Trophoblast cell (in vitro differentiated cells and primary cell): ENCODE measurements around the gene ADK.

Source experiments
- DNase-seq, 2 donors: peaks; one replicate each; pipeline ENCODE4 v3.0.0-alpha.2; 2016
- H2AFZ ChIP-seq: 2 replicates; pipeline ENCODE4 v1.6.1; 2013; ENCODE audit warnings: low read length, moderate library complexity, mild to moderate bottlenecking; ENCODE audit not compliant: insufficient read depth, poor library complexity
- H2AK5ac ChIP-seq: 2 replicates; pipeline ENCODE4 v1.6.1; 2013; ENCODE audit warnings: mild to moderate bottlenecking, low read length
- H2BK120ac ChIP-seq: 2 replicates; pipeline ENCODE4 v1.6.1; 2013; ENCODE audit warnings: low read length, mild to moderate bottlenecking, moderate library complexity; ENCODE audit not compliant: insufficient read depth, poor library complexity
- H2BK12ac ChIP-seq: 2 replicates; pipeline ENCODE4 v1.6.1; 2013; ENCODE audit warnings: mild to moderate bottlenecking, low read length, moderate library complexity
- H2BK5ac ChIP-seq: 2 replicates; pipeline ENCODE4 v1.6.1; 2013; ENCODE audit warnings: low read length, low read depth, moderate library complexity, mild to moderate bottlenecking; ENCODE audit not compliant: poor library complexity
- H3K14ac ChIP-seq: 2 replicates; pipeline ENCODE4 v1.6.1; 2013; ENCODE audit warnings: mild to moderate bottlenecking, low read length
- H3K18ac ChIP-seq: 2 replicates; pipeline ENCODE4 v1.6.1; 2013; ENCODE audit warnings: mild to moderate bottlenecking, low read length
- H3K23ac ChIP-seq: 2 replicates; pipeline ENCODE4 v1.6.1; 2013; ENCODE audit warnings: low read length
- H3K27ac ChIP-seq: 2 replicates; pipeline ENCODE4 v1.5.1; 2013; ENCODE audit warnings: low read depth, mild to moderate bottlenecking, inconsistent platforms, low read length, moderate library complexity
- H3K27me3 ChIP-seq: 2 replicates; pipeline ENCODE4 v1.6.1; 2013; ENCODE audit warnings: inconsistent platforms, mild to moderate bottlenecking, low read length, moderate library complexity; ENCODE audit not compliant: insufficient read depth
- H3K36me3 ChIP-seq, 2 experiments: 1 replicate in 1 of 2; 2 replicates in 1 of 2; pipeline ENCODE4 v1.6.1; 2013; ENCODE audit warnings: low read length in 2 of 2, mild to moderate bottlenecking in 2 of 2, moderate library complexity in 1 of 2; ENCODE audit not compliant: insufficient read depth in 2 of 2, control insufficient read depth in 1 of 2
- H3K4ac ChIP-seq: 2 replicates; pipeline ENCODE4 v1.6.1; 2013; ENCODE audit warnings: low read depth, mild to moderate bottlenecking, low read length, moderate library complexity
- H3K4me1 ChIP-seq, 2 experiments: 1 replicate in 1 of 2; 2 replicates in 1 of 2; pipeline ENCODE4 v1.6.1; 2013; ENCODE audit warnings: low read length in 2 of 2, mild to moderate bottlenecking in 2 of 2, moderate library complexity in 1 of 2; ENCODE audit not compliant: insufficient read depth in 2 of 2, control insufficient read depth in 1 of 2
- H3K4me2 ChIP-seq: 2 replicates; pipeline ENCODE4 v1.6.1; 2013; ENCODE audit warnings: inconsistent platforms, mild to moderate bottlenecking, low read length, moderate library complexity
- H3K4me3 ChIP-seq: 2 replicates; pipeline ENCODE4 v1.5.1; 2013; ENCODE audit warnings: mild to moderate bottlenecking, low read depth, low read length, inconsistent platforms
- H3K79me1 ChIP-seq: one replicate; pipeline ENCODE4 v1.6.1; 2013; ENCODE audit warnings: low read length
- H3K79me2 ChIP-seq: 2 replicates; pipeline ENCODE4 v1.6.1; 2013; ENCODE audit warnings: low read length, mild to moderate bottlenecking; ENCODE audit not compliant: control insufficient read depth, insufficient read depth, poor library complexity
- H3K9ac ChIP-seq: 2 replicates; pipeline ENCODE4 v1.6.1; 2013; ENCODE audit warnings: mild to moderate bottlenecking, low read length
- H3K9me3 ChIP-seq: 2 replicates; pipeline ENCODE4 v1.6.1; 2013; ENCODE audit warnings: low read depth, mild to moderate bottlenecking, control low read depth, inconsistent platforms, low read length; ENCODE audit not compliant: insufficient read depth
- H4K12ac ChIP-seq: 2 replicates; pipeline ENCODE4 v1.6.1; 2013; ENCODE audit warnings: low read depth, mild to moderate bottlenecking, low read length, moderate library complexity
- H4K8ac ChIP-seq: 2 replicates; pipeline ENCODE4 v1.6.1; 2013; ENCODE audit warnings: low read depth, mild to moderate bottlenecking, low read length, moderate library complexity
- H4K91ac ChIP-seq: one replicate; pipeline ENCODE4 v1.6.1; 2013; ENCODE audit warnings: low read depth, mild to moderate bottlenecking, low read length, moderate library complexity
- WGBS: extraction: QIAGEN DNeasy Blood & Tissue Kit; methylation state at CpG from one replicate; pipeline ENCODE4 v1.1.7; 2013; ENCODE audit warnings: missing lambda C conversion rate; ENCODE audit not compliant: insufficient read length, insufficient coverage; ENCODE audit errors: extremely low coverage; 5-methylcytosine and 5-hydroxymethylcytosine counted together

Gene ADK

GRCh38 chr10:74706966-74707365 lies 555.9 kb downstream of the ADK start:
- no peak for DNase-seq
- Histone ChIP-seq H2BK12ac (no peak overlapping the region), H3K18ac (no peak overlapping the region), H2AK5ac (no peak overlapping the region), H3K79me2 (no peaks in the 10 kb centered on the region), H3K4me3 (no peak overlapping the region), H2BK5ac (no peak overlapping the region), H3K36me3 (peaks cover 0 to 5% of the 10 kb centered on the region in 2 experiments), H4K91ac (no peak overlapping the region), H4K8ac (no peak overlapping the region), H2BK120ac (no peak overlapping the region), H3K27ac (no peak overlapping the region), H2AFZ (no peak overlapping the region), H3K4me2 (no peak overlapping the region), H3K14ac (no peak overlapping the region), H3K23ac (no peak overlapping the region), H3K4ac (no peak overlapping the region), H3K4me1 (no peaks in the 10 kb centered on the region), H3K9ac (no peak overlapping the region), H4K12ac (no peak overlapping the region), H3K27me3 (no peaks in the 10 kb centered on the region), H3K79me1 (no peaks in the 10 kb centered on the region), H3K9me3 (no peaks in the 10 kb centered on the region)
- no CpG with 5 or more reads among the region's 3 CpGs for WGBS

GRCh38 chr10:74708246-74708645 lies 557.2 kb downstream of the ADK start:
- WGBS = no CpG with 5 or more reads among the region's 2 CpGs
- Histone ChIP-seq H3K27ac (no peak overlapping the region), H3K4me1 (no peaks in the 10 kb centered on the region), H4K8ac (no peak overlapping the region), H3K9me3 (no peaks in the 10 kb centered on the region), H4K12ac (no peak overlapping the region), H4K91ac (no peak overlapping the region), H3K4ac (no peak overlapping the region), H3K9ac (no peak overlapping the region), H3K4me2 (no peak overlapping the region), H3K14ac (no peak overlapping the region), H3K23ac (no peak overlapping the region), H2AK5ac (no peak overlapping the region), H3K27me3 (no peaks in the 10 kb centered on the region), H2BK5ac (no peak overlapping the region), H2BK120ac (no peak overlapping the region), H3K18ac (no peak overlapping the region), H3K36me3 (peaks cover 0 to 5% of the 10 kb centered on the region in 2 experiments), H2BK12ac (no peak overlapping the region), H3K79me1 (no peaks in the 10 kb centered on the region), H3K4me3 (no peak overlapping the region), H3K79me2 (no peaks in the 10 kb centered on the region), H2AFZ (no peak overlapping the region)
- no peak for DNase-seq

GRCh38 chr10:74718208-74718607 lies 567.2 kb downstream of the ADK start:
- no peak for DNase-seq
- Histone ChIP-seq H3K36me3 (no peaks in the 10 kb centered on the region), H3K18ac (no peak overlapping the region), H3K14ac (no peak overlapping the region), H2BK12ac (no peak overlapping the region), H3K4ac (no peak overlapping the region), H4K8ac (no peak overlapping the region), H2BK5ac (no peak overlapping the region), H3K79me2 (no peaks in the 10 kb centered on the region), H3K79me1 (no peaks in the 10 kb centered on the region), H4K91ac (no peak overlapping the region), H3K4me1 (no peaks in the 10 kb centered on the region), H3K9ac (no peak overlapping the region), H3K4me3 (no peak overlapping the region), H3K4me2 (no peak overlapping the region), H2BK120ac (no peak overlapping the region), H2AFZ (no peak overlapping the region), H2AK5ac (no peak overlapping the region), H3K27me3 (no peaks in the 10 kb centered on the region), H3K23ac (no peak overlapping the region), H4K12ac (no peak overlapping the region), H3K9me3 (no peaks in the 10 kb centered on the region), H3K27ac (no peak overlapping the region)
- WGBS = no CpG with 5 or more reads among the region's 1 CpG

GRCh38 chr10:74728225-74728624 lies 577.2 kb downstream of the ADK start:
- H3K36me3 ChIP-seq = no peaks in the 10 kb centered on the region
- H3K79me1 ChIP-seq = no peaks in the 10 kb centered on the region
- no peaks in the 10 kb centered on the region for H3K27me3 ChIP-seq
- H3K4ac ChIP-seq = no peak overlapping the region
- no peak for DNase-seq
- H2AFZ ChIP-seq = no peak overlapping the region
- no peaks in the 10 kb centered on the region for H3K79me2 ChIP-seq
- no peak overlapping the region for H4K91ac ChIP-seq
- peaks cover 5 to 6% of the 10 kb centered on the region in 2 experiments for H3K4me1 ChIP-seq
- H3K18ac ChIP-seq = no peak overlapping the region
- no peak overlapping the region for H3K4me3 ChIP-seq
- no peak overlapping the region for H3K23ac ChIP-seq
- no peak overlapping the region for H2BK12ac ChIP-seq
- H2BK5ac ChIP-seq = no peak overlapping the region
- WGBS = no CpG with 5 or more reads among the region's 1 CpG
- H4K12ac ChIP-seq = no peak overlapping the region
- no peak overlapping the region for H2AK5ac ChIP-seq
- H2BK120ac ChIP-seq = no peak overlapping the region
- no peak overlapping the region for H4K8ac ChIP-seq
- no peak overlapping the region for H3K14ac ChIP-seq
- H3K9me3 ChIP-seq = no peaks in the 10 kb centered on the region
- no peak overlapping the region for H3K27ac ChIP-seq
- H3K4me2 ChIP-seq = no peak overlapping the region
- no peak overlapping the region for H3K9ac ChIP-seq
